SHP77 treated with DMSO at 0.1 percent for 48 hours (cell line): ENCODE data around the gene RNASE13.
A peak's percentile ranks its signal among the peaks of the same experiment; 100 is the strongest.

Experiments
- DNase-seq: peaks from one replicate; lab custom pipeline; 2025; lab: John Stamatoyannopoulos, UW

Gene RNASE13

GRCh38 chr14:21063479-21063878 is 28.9 kb upstream of the RNASE13 start:
- no peak for DNase-seq

- DNase-seq, result no peak
Observed at GRCh38 chr14:21061347-21061668, 26.7 kb upstream of the RNASE13 start.

GRCh38 chr14:21060614-21061346 is 26.2 kb upstream of the RNASE13 start:
- no peak for DNase-seq

GRCh38 chr14:21059842-21060613 is 25.4 kb upstream of the RNASE13 start:
- no peak for DNase-seq

- no peak for DNase-seq
Observed at GRCh38 chr14:21058903-21059302, 24.3 kb upstream of the RNASE13 start.

GRCh38 chr14:21057803-21058675 is 23.4 kb upstream of the RNASE13 start, which contains the start of gene RNASE8:
RNASE8 (plus strand) TSS chr14:21057822; CDS start chr14:21057893, 71 bp downstream.
- DNase-seq, result no peak

- DNase-seq, result no peak
Observed at GRCh38 chr14:21056520-21057163, 22.0 kb upstream of the RNASE13 start.

GRCh38 chr14:21055432-21056117 is 21.0 kb upstream of the RNASE13 start:
- DNase-seq, result no peak

GRCh38 chr14:21054768-21055145 is 20.1 kb upstream of the RNASE13 start:
- no peak for DNase-seq

GRCh38 chr14:21054123-21054767 is 19.6 kb upstream of the RNASE13 start:
- no peak for DNase-seq

GRCh38 chr14:21053184-21054122 is 18.8 kb upstream of the RNASE13 start:
- no peak for DNase-seq

- DNase-seq, result no peak
Observed at GRCh38 chr14:21050597-21050996, 16.0 kb upstream of the RNASE13 start.

- no peak for DNase-seq
Observed at GRCh38 chr14:21049271-21049673, 14.7 kb upstream of the RNASE13 start.

- DNase-seq, result no peak
Observed at GRCh38 chr14:21048638-21049037, 14.0 kb upstream of the RNASE13 start.

GRCh38 chr14:21047378-21047781 is 12.8 kb upstream of the RNASE13 start:
- no peak for DNase-seq

- peak; percentile 40 for DNase-seq
Observed at GRCh38 chr14:21043974-21044618, 9.5 kb upstream of the RNASE13 start.

GRCh38 chr14:21043387-21043973 is 8.9 kb upstream of the RNASE13 start:
- peak; percentile 27 for DNase-seq

GRCh38 chr14:21042918-21043317 is 8.3 kb upstream of the RNASE13 start:
- no peak for DNase-seq
